GM23338 (cell line): ENCODE measurements around the gene ADGRL3. TPM values are rescaled to one million over a fixed set of nuclear protein-coding genes. Genes with fewer than 3 reads are reported as not detected.

ENCODE experiments used
- ATAC-seq: fragments of 200-7000 bp; cut with Tn5 transposase; 3 replicates; pipeline ENCODE4 v1.9.1; 2020
- DNase-seq: peaks from one replicate; pipeline ENCODE4 v3.0.0-alpha.2; 2015; ENCODE audit warnings: low spot score
- H2AFZ ChIP-seq: fragments of 200-600 bp; sonication (generic); 2 replicates; pipeline ENCODE4 v1.8.0; 2016; ENCODE audit warnings: antibody characterized with exemption, mild to moderate bottlenecking, moderate library complexity
- H3F3A ChIP-seq: fragments of 200-600 bp; sonication (generic); replicated peaks from 2 replicates; pipeline ENCODE4 v1.8.0; 2017; ENCODE audit warnings: antibody characterized with exemption, mixed run types, low read depth
- H3K27ac ChIP-seq: fragments of 200-600 bp; sonication (generic); 2 replicates; pipeline ENCODE4 v1.6.1; 2016; ENCODE audit warnings: low read depth
- H3K27me3 ChIP-seq: fragments of 200-600 bp; sonication (generic); 2 replicates; pipeline ENCODE4 v1.8.0; 2016; ENCODE audit warnings: mild to moderate bottlenecking, mixed run types, moderate library complexity; ENCODE audit not compliant: insufficient read depth
- H3K36me3 ChIP-seq: fragments of 200-600 bp; sonication (generic); 2 replicates; pipeline ENCODE4 v1.8.0; 2016; ENCODE audit warnings: mild to moderate bottlenecking; ENCODE audit not compliant: insufficient read depth
- H3K4me1 ChIP-seq: fragments of 200-600 bp; sonication (generic); 2 replicates; pipeline ENCODE4 v1.8.0; 2016; ENCODE audit warnings: mild to moderate bottlenecking, moderate library complexity; ENCODE audit not compliant: insufficient read depth
- H3K4me2 ChIP-seq: fragments of 200-600 bp; sonication (generic); 2 replicates; pipeline ENCODE4 v1.7.1; 2017; ENCODE audit warnings: mixed run types
- H3K4me3 ChIP-seq: fragments of 200-600 bp; sonication (generic); 2 replicates; pipeline ENCODE4 v1.6.1; 2016; ENCODE audit warnings: mixed run types
- H3K79me2 ChIP-seq: fragments of 200-600 bp; sonication (generic); replicated peaks from 2 replicates; pipeline ENCODE4 v1.8.0; 2017; ENCODE audit warnings: mild to moderate bottlenecking; ENCODE audit not compliant: insufficient read depth
- H3K9me2 ChIP-seq: fragments of 200-600 bp; sonication (generic); 2 replicates; pipeline ENCODE4 v1.8.0; 2017; ENCODE audit not compliant: insufficient read depth
- H4K20me1 ChIP-seq: fragments of 200-600 bp; sonication (generic); replicated peaks from 2 replicates; pipeline ENCODE4 v1.8.0; 2017; ENCODE audit warnings: mild to moderate bottlenecking; ENCODE audit not compliant: insufficient read depth
- H3K27ac Mint-ChIP-seq: 2 replicates; pipeline ENCODE4 v1.8.0; 2020; ENCODE audit warnings: inconsistent platforms, mild to moderate bottlenecking, moderate library complexity, mixed read lengths
- H3K27me3 Mint-ChIP-seq: 3 replicates; pipeline ENCODE4 v1.8.0; 2022; ENCODE audit warnings: low read depth, mild to moderate bottlenecking, moderate library complexity, mixed read lengths, inconsistent platforms; ENCODE audit not compliant: insufficient read depth, poor library complexity
- H3K36me3 Mint-ChIP-seq: 3 replicates; pipeline ENCODE4 v1.8.0; 2021; ENCODE audit warnings: low read depth, mild to moderate bottlenecking, inconsistent platforms, moderate library complexity, mixed read lengths
- H3K4me1 Mint-ChIP-seq: 3 replicates; pipeline ENCODE4 v1.8.0; 2020; ENCODE audit warnings: mild to moderate bottlenecking, inconsistent platforms, mixed read lengths
- H3K4me3 Mint-ChIP-seq: 3 replicates; pipeline ENCODE4 v1.8.0; 2021; ENCODE audit warnings: moderate library complexity, mild to moderate bottlenecking, inconsistent platforms, mixed read lengths
- H3K9me3 Mint-ChIP-seq: 3 replicates; pipeline ENCODE4 v1.8.0; 2020; ENCODE audit warnings: moderate library complexity, mild to moderate bottlenecking, inconsistent platforms, mixed read lengths
- ETS1 ChIP-seq: IDR thresholded peaks from 2 replicates; pipeline ENCODE4 v1.6.1; 2016; ENCODE audit warnings: antibody characterized with exemption
- EZH2 ChIP-seq: fragments of 200-600 bp; sonication (generic); IDR thresholded peaks from one replicate; pipeline ENCODE4 v1.8.0; 2017; ENCODE audit warnings: antibody characterized with exemption, mild to moderate bottlenecking, low read depth; ENCODE audit not compliant: unreplicated experiment
- EZH2phosphoT487 ChIP-seq: fragments of 200-600 bp; sonication (generic); IDR thresholded peaks from one replicate; pipeline ENCODE4 v1.8.1; 2018; ENCODE audit warnings: antibody characterized with exemption; ENCODE audit not compliant: unreplicated experiment
- NANOG ChIP-seq: IDR thresholded peaks from 2 replicates; pipeline ENCODE4 v1.6.1; 2016; ENCODE audit warnings: antibody characterized with exemption, borderline replicate concordance
- POLR2AphosphoS5 ChIP-seq: IDR thresholded peaks from 2 replicates; pipeline ENCODE4 v1.6.1; 2016; ENCODE audit warnings: antibody characterized with exemption, low read depth
- STAT1 ChIP-seq: IDR thresholded peaks from one replicate; pipeline ENCODE4 v1.6.1; 2016; ENCODE audit warnings: antibody characterized with exemption; ENCODE audit not compliant: unreplicated experiment
- ZNF114 ChIP-seq: fragments of 250-450 bp; sonication (Bioruptor Pico); IDR thresholded peaks from 2 replicates; pipeline ENCODE4 v1.5.0; 2020; ENCODE audit warnings: mild to moderate bottlenecking, moderate library complexity
- ZNF462 ChIP-seq: fragments of 250-450 bp; sonication (Bioruptor Pico); IDR thresholded peaks from 2 replicates; pipeline ENCODE4 v1.5.0; 2020; ENCODE audit warnings: mild to moderate bottlenecking, moderate library complexity
- polyA plus RNA-seq: library from polyadenylated mRNA; unstranded; fragments of >200 nt; fragmentation: Nextera tagmentation; extraction: Ambion mirVana; gene quantifications from 2 replicates; pipeline ENCODE4 v1.2.1, GENCODE V29; 2016
- total RNA-seq: library from RNA; depleted of rRNA; stranded (reverse); fragments of >200 nt; shearing (Covaris generic); gene quantifications from 2 replicates; pipeline ENCODE4 v1.2.3, GENCODE V29; 2014

The ADGRL3 gene
- total and polyA plus RNA-seq, 2 experiments from 2014 or later, result 9.7 to 16.5 TPM

- TF ChIP-seq ZNF462 (CRISPR knock-in tag), result no peak
- TF ChIP-seq ZNF114, result no peak
- TF ChIP-seq STAT1, result no peak
- TF ChIP-seq ETS1, result no peak
Measured at GRCh38 chr4:61309616-61310015, 109.5 kb downstream of the ADGRL3 start (continued).

DNA sequence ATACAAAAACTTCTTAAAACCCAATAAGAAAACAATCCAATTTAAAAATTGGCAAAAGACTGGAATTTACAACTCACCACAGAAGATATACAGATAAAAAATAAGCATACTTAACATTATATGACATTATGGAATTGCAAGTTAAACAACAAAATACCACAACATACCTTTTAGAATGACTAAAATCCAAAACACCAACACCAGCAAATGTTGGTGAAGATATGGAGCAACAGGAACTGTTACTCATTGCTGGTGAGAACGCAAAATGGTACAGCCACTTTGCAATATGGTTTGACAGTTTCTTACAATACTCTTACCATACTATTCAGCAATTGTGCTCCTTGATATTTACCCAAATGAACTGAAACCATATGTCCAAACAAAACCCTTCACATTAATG, 112.4 kb downstream of the ADGRL3 start:
- H3K4me1 Mint-ChIP-seq, result peaks cover 8% of the 10 kb centered on the region
- ATAC-seq (no peak), DNase-seq (no peak)
- no peak for TF ChIP-seq NANOG
- no peak for TF ChIP-seq EZH2phosphoT487
- TF ChIP-seq ETS1, result no peak
- no peak for TF ChIP-seq ZNF462 (CRISPR knock-in tag)
- TF ChIP-seq POLR2AphosphoS5, result no peak
- no peak for TF ChIP-seq STAT1
- TF ChIP-seq EZH2, result no peak

More for the DNA sequence above, 112.4 kb downstream of the ADGRL3 start:
- Mint-ChIP-seq H3K27me3 (no peaks in the 10 kb centered on the region), H3K27ac (no peak overlapping the region), H3K36me3 (no peaks in the 10 kb centered on the region; the same call in 1 of the 3 replicates), H3K9me3 (no peaks in the 10 kb centered on the region), H3K4me3 (no peak overlapping the region)
- Histone ChIP-seq H3K4me1 (no peaks in the 10 kb centered on the region), H3K4me3 (no peak overlapping the region), H2AFZ (no peak overlapping the region), H3F3A (no peaks in the 10 kb centered on the region), H3K9me2 (no peaks in the 10 kb centered on the region), H3K27me3 (no peaks in the 10 kb centered on the region), H3K4me2 (no peak overlapping the region), H3K36me3 (no peaks in the 10 kb centered on the region), H3K79me2 (no peaks in the 10 kb centered on the region), H3K27ac (no peak overlapping the region), H4K20me1 (no peaks in the 10 kb centered on the region)
